ENCODE data around the gene CMC2. TPM values are rescaled to one million over a fixed set of nuclear protein-coding genes. Genes with fewer than 3 reads are reported as not detected.

Gene CMC2
- total RNA-seq, 3 donors from 2014 or later = 27.5 to 38.5 (median 31.5) TPM

GRCh38 chr16:80974649-80975376 is 31.9 kb downstream of the CMC2 start:
- TF ChIP-seq CTCF (IDR thresholded peaks at IDR 0.05) (no peak), POLR2A (IDR thresholded peaks at IDR 0.05) (no peak), POLR2AphosphoS5 (IDR thresholded peaks at IDR 0.05) (no peak)
- Histone ChIP-seq H3K36me3 (no peaks in the 10 kb centered on the region), H3K9me3 (no peaks in the 10 kb centered on the region), H3K4me3 (no peak overlapping the region), H3K27ac (no peak overlapping the region), H3K27me3 (no peaks in the 10 kb centered on the region), H3K4me1 (no peaks in the 10 kb centered on the region)
- no peak for DNase-seq (ENCODE audit: low spot score in 2 of 2)
- intact Hi-C loops (cut with DNase I; ENCODE audit: low total_unique reads) = no loop called here

GRCh38 chr16:80973991-80974390 is 32.7 kb downstream of the CMC2 start:
- no peak for TF ChIP-seq POLR2A (IDR thresholded peaks at IDR 0.05)
- TF ChIP-seq POLR2AphosphoS5 (IDR thresholded peaks at IDR 0.05) = no peak
- TF ChIP-seq CTCF (IDR thresholded peaks at IDR 0.05) = no peak
- H3K4me1 ChIP-seq = no peaks in the 10 kb centered on the region
- no peak overlapping the region for H3K27ac ChIP-seq
- no peak for DNase-seq (ENCODE audit: low spot score in 2 of 2)
- no peak overlapping the region for H3K4me3 ChIP-seq
- H3K9me3 ChIP-seq = no peaks in the 10 kb centered on the region
- no peaks in the 10 kb centered on the region for H3K27me3 ChIP-seq
- H3K36me3 ChIP-seq = no peaks in the 10 kb centered on the region
- intact Hi-C loops (cut with DNase I; ENCODE audit: low total_unique reads) = no loop called here

- H3K36me3 ChIP-seq = no peaks in the 10 kb centered on the region
- no peaks in the 10 kb centered on the region for H3K27me3 ChIP-seq
- intact Hi-C loops (cut with DNase I; ENCODE audit: low total_unique reads) = no loop called here
- DNase-seq (ENCODE audit: low spot score in 2 of 2) = no peak
- no peak for TF ChIP-seq CTCF (IDR thresholded peaks at IDR 0.05)
- TF ChIP-seq POLR2A (IDR thresholded peaks at IDR 0.05) = no peak
- no peak for TF ChIP-seq POLR2AphosphoS5 (IDR thresholded peaks at IDR 0.05)
- no peaks in the 10 kb centered on the region for H3K9me3 ChIP-seq
- no peak overlapping the region for H3K27ac ChIP-seq
- no peaks in the 10 kb centered on the region for H3K4me1 ChIP-seq
- no peak overlapping the region for H3K4me3 ChIP-seq
These were observed 34.1 kb downstream of the CMC2 start for GRCh38 chr16:80972611-80973010.

- Histone ChIP-seq H3K27ac (no peak overlapping the region), H3K36me3 (no peaks in the 10 kb centered on the region), H3K4me1 (no peaks in the 10 kb centered on the region), H3K9me3 (no peaks in the 10 kb centered on the region), H3K4me3 (no peak overlapping the region), H3K27me3 (no peaks in the 10 kb centered on the region)
- no peak for DNase-seq (ENCODE audit: low spot score in 2 of 2)
- intact Hi-C loops (cut with DNase I; ENCODE audit: low total_unique reads) = no loop called here
- TF ChIP-seq CTCF (IDR thresholded peaks at IDR 0.05) (no peak), POLR2AphosphoS5 (IDR thresholded peaks at IDR 0.05) (no peak), POLR2A (IDR thresholded peaks at IDR 0.05) (no peak)
These were observed 34.9 kb downstream of the CMC2 start for GRCh38 chr16:80971819-80972218.

GRCh38 chr16:80969114-80969484 is 37.6 kb downstream of the CMC2 start:
- Histone ChIP-seq H3K4me1 (no peaks in the 10 kb centered on the region), H3K27ac (no peak overlapping the region), H3K4me3 (no peak overlapping the region), H3K9me3 (no peaks in the 10 kb centered on the region), H3K27me3 (no peaks in the 10 kb centered on the region), H3K36me3 (no peaks in the 10 kb centered on the region)
- intact Hi-C loops (cut with DNase I; ENCODE audit: low total_unique reads) = no loop called here
- no peak for TF ChIP-seq POLR2AphosphoS5 (IDR thresholded peaks at IDR 0.05)
- no peak for TF ChIP-seq CTCF (IDR thresholded peaks at IDR 0.05)
- no peak for TF ChIP-seq POLR2A (IDR thresholded peaks at IDR 0.05)
- DNase-seq (ENCODE audit: low spot score in 2 of 2) = no peak

All from breast epithelium (tissue), 4 donors.